IPS DF 6.9 (cell line): ENCODE data around the gene ACR.
"Not testable (repeated sequence)": the region's sequence is repeated elsewhere in the genome, so short reads cannot be mapped to it uniquely, and the experiment has no call there.

ENCODE experiments used
- DNase-seq: peaks from one replicate; pipeline ENCODE4 v3.0.0-alpha.2; 2013; ENCODE audit warnings: low read depth, low spot score
- H3K27ac ChIP-seq: one replicate; pipeline ENCODE4 v1.5.1; 2013; ENCODE audit warnings: low read length, control low read depth
- H3K27me3 ChIP-seq: 2 replicates; pipeline ENCODE4 v1.6.1; 2013; ENCODE audit warnings: mild to moderate bottlenecking, low read length; ENCODE audit not compliant: control insufficient read depth, insufficient read depth
- H3K36me3 ChIP-seq: 2 replicates; pipeline ENCODE4 v1.6.1; 2013; ENCODE audit warnings: low read length; ENCODE audit not compliant: control insufficient read depth, insufficient read depth
- H3K4me1 ChIP-seq: 2 replicates; pipeline ENCODE4 v1.6.1; 2013; ENCODE audit warnings: low read length; ENCODE audit not compliant: control insufficient read depth, insufficient read depth
- H3K4me3 ChIP-seq: 2 replicates; pipeline ENCODE4 v1.5.1; 2013; ENCODE audit warnings: mild to moderate bottlenecking, low read length
- H3K9me3 ChIP-seq: 2 replicates; pipeline ENCODE4 v1.6.1; 2013; ENCODE audit warnings: low read length, inconsistent platforms; ENCODE audit not compliant: control insufficient read depth, insufficient read depth
- WGBS: extraction: QIAGEN DNeasy Blood & Tissue Kit; methylation state at CpG from one replicate; pipeline ENCODE4 v1.1.7; 2013; ENCODE audit warnings: mixed read lengths, missing lambda C conversion rate; ENCODE audit not compliant: insufficient read length, insufficient coverage; 5-methylcytosine and 5-hydroxymethylcytosine counted together

The ACR gene

GRCh38 chr22:50748630-50749029, 10.6 kb downstream of the ACR start:
- not testable (repeated sequence) for H3K27me3 ChIP-seq, H3K36me3 ChIP-seq, H3K4me1 ChIP-seq, H3K9me3 ChIP-seq, H3K4me3 ChIP-seq, DNase-seq, H3K27ac ChIP-seq
- WGBS: no CpG with 5 or more reads among the region's 13 CpGs

- not testable (repeated sequence) for H3K27ac ChIP-seq, DNase-seq, H3K36me3 ChIP-seq, H3K4me3 ChIP-seq, H3K27me3 ChIP-seq, H3K9me3 ChIP-seq, H3K4me1 ChIP-seq
- no CpG with 5 or more reads among the region's 9 CpGs for WGBS
Measured at GRCh38 chr22:50749302-50750074, 11.5 kb downstream of the ACR start.

GRCh38 chr22:50755251-50755650, 17.2 kb downstream of the ACR start:
- H3K4me3 ChIP-seq, DNase-seq, H3K9me3 ChIP-seq, H3K36me3 ChIP-seq, H3K4me1 ChIP-seq, H3K27me3 ChIP-seq, H3K27ac ChIP-seq: not testable (repeated sequence)
- no CpG with 5 or more reads among the region's 20 CpGs for WGBS

- H3K27me3 ChIP-seq, H3K36me3 ChIP-seq: not testable (repeated sequence)
- no CpG with 5 or more reads among the region's 9 CpGs for WGBS
Measured at GRCh38 chr22:50756406-50756805, 18.4 kb downstream of the ACR start.

GRCh38 chr22:50756949-50757491, 19.0 kb downstream of the ACR start:
- not testable (repeated sequence) for H3K27ac ChIP-seq, DNase-seq
- WGBS: no CpG with 5 or more reads among the region's 24 CpGs

More at GRCh38 chr22:50756406-50756805, 18.4 kb downstream of the ACR start:
- not testable (repeated sequence) for H3K27ac ChIP-seq, H3K9me3 ChIP-seq, DNase-seq, H3K4me1 ChIP-seq, H3K4me3 ChIP-seq

GRCh38 chr22:50759597-50760341, 21.8 kb downstream of the ACR start:
- not testable (repeated sequence) for H3K4me1 ChIP-seq, H3K9me3 ChIP-seq, H3K27me3 ChIP-seq, DNase-seq, H3K36me3 ChIP-seq, H3K27ac ChIP-seq, H3K4me3 ChIP-seq
- no CpG with 5 or more reads among the region's 10 CpGs for WGBS

More at GRCh38 chr22:50756949-50757491, 19.0 kb downstream of the ACR start:
- not testable (repeated sequence) for H3K36me3 ChIP-seq, H3K9me3 ChIP-seq, H3K4me1 ChIP-seq, H3K27me3 ChIP-seq
- H3K4me3 ChIP-seq: peak overlapping the region; percentile 52; the same call in 1 of the 2 replicates

GRCh38 chr22:50761829-50762228, 23.8 kb downstream of the ACR start:
- no CpG with 5 or more reads among the region's 2 CpGs for WGBS
- H3K36me3 ChIP-seq, DNase-seq, H3K27ac ChIP-seq, H3K4me3 ChIP-seq, H3K27me3 ChIP-seq, H3K4me1 ChIP-seq, H3K9me3 ChIP-seq: not testable (repeated sequence)

- no CpG with 5 or more reads among the region's 3 CpGs for WGBS
- DNase-seq: not testable (repeated sequence)
Measured at GRCh38 chr22:50764288-50764687, 26.3 kb downstream of the ACR start.

GRCh38 chr22:50775132-50775531, 37.1 kb downstream of the ACR start:
- H3K27me3 ChIP-seq, H3K27ac ChIP-seq, H3K36me3 ChIP-seq, H3K9me3 ChIP-seq, H3K4me3 ChIP-seq, H3K4me1 ChIP-seq: not testable (repeated sequence)
- DNase-seq: peak; percentile 47
- WGBS: no CpG with 5 or more reads among the region's 12 CpGs

More at GRCh38 chr22:50764288-50764687, 26.3 kb downstream of the ACR start:
- H3K4me3 ChIP-seq, H3K27me3 ChIP-seq, H3K9me3 ChIP-seq, H3K36me3 ChIP-seq, H3K4me1 ChIP-seq, H3K27ac ChIP-seq: not testable (repeated sequence)

- WGBS: no CpG with 5 or more reads among the region's 5 CpGs
- not testable (repeated sequence) for H3K9me3 ChIP-seq, DNase-seq
Measured at GRCh38 chr22:50777631-50778030, 39.6 kb downstream of the ACR start.

More at GRCh38 chr22:50777631-50778030, 39.6 kb downstream of the ACR start:
- not testable (repeated sequence) for H3K4me3 ChIP-seq, H3K27me3 ChIP-seq, H3K36me3 ChIP-seq, H3K27ac ChIP-seq, H3K4me1 ChIP-seq
